IPS-NIHi11 (cell line): Measurements from ENCODE around the gene SEMA3B.
"Not testable (repeated sequence)": the region's sequence is repeated elsewhere in the genome, so short reads cannot be mapped to it uniquely, and the experiment has no call there.

Experiments used
- DNase-seq: peaks from one replicate; pipeline ENCODE4 v3.0.0; 2012; ENCODE audit warnings: mixed read lengths, low spot score

SEMA3B gene

GRCh38 chr3:50294089-50294488 lies 25.1 kb downstream of the SEMA3B start:
- DNase-seq = no peak

- DNase-seq = no peak
Measured at GRCh38 chr3:50294492-50295403, 25.8 kb downstream of the SEMA3B start.

GRCh38 chr3:50295553-50296431 lies 26.8 kb downstream of the SEMA3B start:
- DNase-seq = no peak

DNA sequence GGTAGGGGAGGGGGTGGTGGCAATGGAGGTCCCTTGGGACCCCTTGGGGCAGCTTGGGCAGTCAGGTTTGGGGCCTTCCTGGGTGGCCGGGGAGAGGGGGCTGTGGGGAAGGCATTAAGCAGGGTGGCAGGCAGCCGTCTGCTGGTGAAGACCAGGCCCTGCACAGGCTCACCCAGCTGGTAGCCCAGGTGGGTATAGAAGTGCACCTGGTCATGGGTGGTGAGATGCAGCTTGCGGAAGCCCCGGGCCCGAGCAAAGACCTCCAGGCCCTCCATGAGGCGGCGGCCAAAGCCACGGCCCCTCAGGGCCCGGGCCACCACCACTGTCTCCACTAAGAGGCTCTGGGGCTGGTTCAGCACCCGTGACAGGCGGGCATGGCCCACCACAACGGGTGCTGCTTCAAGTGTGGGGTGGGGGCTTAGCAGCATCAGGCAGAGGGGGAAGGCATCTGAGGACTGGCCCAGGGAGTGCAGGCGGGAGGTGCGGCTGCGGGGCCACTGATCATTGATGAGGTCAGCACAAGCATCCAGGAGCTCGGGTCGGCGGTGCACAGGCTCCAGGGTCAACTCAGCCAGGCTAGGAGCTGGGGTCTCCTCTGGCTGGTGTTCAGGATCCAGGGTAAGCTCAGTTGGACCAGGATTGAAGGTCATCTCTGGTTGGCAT lies 27.9 kb downstream of the SEMA3B start:
- no peak for DNase-seq

GRCh38 chr3:50297384-50297775 lies 28.4 kb downstream of the SEMA3B start:
- no peak for DNase-seq

DNA sequence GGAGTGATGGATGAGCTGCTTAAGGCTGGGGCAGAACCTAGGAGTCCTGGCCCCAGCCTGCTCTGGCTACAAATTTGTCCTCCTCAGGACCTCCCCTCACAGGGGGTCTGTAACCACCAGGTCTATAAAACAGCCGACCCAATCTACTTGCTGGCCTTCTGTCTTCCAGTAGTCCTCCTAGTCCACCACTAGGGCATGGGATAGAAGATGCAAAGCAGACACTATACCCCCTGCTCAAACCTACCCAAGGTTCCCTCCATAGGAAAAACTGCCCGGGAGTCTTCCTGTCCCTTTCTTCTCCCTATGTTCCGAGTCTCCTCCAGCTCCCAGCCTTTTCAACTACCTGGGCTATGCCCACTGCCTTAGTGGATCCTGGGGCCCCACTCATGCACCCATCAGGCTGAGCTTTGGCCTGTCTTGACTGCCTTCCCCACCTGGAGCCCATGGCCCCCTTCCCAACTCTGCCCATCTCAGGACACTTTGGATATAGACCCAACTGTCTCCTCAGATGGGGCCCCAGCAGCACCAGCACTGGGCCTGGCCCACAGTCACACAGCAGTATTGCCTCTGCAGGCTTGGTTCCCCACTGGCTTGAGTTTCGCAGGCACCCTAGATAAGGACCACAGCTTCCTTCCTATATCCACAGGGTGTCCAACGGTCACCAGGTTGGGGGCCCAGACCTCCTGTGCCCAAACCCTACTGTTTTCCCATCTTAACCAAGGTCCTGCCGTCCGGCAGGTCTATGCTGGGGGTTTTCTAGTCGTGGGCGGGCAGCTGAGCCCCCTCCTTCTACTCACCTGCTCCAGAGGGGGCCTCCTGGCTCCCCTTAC lies 29.2 kb downstream of the SEMA3B start:
- DNase-seq = no peak

DNA sequence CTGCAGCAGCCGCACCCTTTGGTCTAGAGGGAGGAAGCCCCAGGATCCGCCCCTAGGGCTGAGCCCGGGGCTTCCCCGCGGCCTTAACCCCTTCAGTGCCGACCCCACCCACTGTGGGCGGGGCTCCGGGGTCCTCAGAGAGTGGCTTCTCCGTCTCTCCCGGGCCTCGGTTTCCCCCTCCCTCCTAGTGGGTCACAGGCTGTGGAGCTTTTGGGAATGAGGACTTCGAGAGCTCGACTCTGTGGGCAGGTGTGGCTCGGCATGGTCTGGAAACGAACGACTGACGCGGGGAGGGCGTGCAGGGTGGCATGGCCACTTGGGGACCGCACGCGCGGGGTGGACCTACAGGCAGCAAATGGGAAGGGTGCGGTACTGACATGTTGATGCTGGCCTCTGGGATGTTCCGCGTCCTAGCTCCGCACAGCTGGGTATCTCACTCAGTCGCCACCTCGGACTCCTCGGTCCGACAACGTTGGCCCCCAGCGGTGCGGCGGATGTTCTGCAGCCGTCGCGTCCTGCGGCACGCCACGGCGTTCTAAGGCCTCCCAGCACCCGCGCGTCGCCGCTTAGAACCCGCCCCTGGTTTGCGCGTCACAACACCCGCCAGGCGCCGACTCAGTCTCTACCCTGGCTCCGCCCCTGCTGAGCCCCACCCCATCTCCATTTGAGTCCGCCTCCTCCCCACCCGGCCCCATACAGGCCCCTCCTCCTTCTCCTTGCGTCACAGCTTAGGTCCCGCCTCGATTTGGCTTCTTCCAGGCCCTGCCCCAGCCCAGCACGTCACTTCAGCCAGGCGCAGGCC lies 30.1 kb downstream of the SEMA3B start, which contains the start of the genes HYAL3 and NAA80:
Gene HYAL3, minus strand, starts transcription at position 570 of the 802 bp plus-strand sequence. CDS start 3,803 bp downstream, outside the sequence.
Gene NAA80, minus strand, starts transcription at position 570 of the 802 bp plus-strand sequence. CDS start 1,942 bp downstream, outside the sequence.
- peak; percentile 94 for DNase-seq

DNA sequence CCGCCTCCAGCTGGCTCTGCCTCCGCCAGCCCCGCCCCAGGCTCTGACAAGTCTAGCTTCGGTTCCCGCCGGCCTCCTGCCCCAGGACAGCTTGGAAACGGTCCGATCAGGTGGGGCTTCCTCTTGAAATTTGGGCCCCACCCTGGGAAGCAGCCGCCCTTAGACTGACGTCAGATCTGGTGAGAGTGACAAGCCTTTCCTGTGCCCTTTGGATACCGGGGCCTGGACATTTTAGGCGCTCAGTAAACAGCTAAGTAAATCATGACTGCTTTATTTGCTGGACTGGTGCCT lies 30.6 kb downstream of the SEMA3B start:
- DNase-seq = no peak

DNA sequence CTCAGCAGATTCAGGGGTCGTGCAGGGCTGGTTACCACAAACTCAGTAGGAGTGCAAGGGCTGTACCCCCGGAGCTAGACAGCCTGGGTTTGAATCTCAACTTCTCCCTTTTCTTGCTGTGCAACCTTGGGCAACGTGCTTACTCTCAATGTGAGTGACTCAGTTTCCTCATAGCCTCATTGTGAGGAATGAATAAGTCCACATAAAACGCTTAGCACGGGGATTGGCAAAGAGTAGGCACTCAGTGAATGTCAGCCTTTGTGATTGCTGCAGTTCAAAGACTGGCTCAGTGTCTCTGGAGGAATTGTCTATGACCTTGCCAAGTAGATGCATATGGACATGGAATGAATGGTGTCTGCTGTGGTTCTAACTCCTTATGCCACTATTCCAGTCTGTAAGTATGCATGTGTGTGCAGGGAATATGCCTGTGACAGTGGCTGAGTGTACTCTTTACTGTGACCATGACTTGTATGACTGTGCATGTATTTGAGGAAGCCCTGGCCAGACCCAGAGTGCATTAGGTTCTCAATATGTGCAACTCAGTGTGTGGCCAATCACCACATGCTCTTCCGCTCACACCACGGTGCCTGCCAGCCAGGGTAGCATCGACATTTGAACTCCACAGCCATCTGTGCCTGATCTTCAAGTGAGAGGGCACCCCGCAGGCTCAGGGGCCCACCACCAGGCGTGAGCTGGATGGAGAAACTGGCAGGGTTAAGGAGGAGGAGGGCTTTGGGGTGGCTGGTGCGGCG lies 31.2 kb downstream of the SEMA3B start:
- DNase-seq = no peak

DNA sequence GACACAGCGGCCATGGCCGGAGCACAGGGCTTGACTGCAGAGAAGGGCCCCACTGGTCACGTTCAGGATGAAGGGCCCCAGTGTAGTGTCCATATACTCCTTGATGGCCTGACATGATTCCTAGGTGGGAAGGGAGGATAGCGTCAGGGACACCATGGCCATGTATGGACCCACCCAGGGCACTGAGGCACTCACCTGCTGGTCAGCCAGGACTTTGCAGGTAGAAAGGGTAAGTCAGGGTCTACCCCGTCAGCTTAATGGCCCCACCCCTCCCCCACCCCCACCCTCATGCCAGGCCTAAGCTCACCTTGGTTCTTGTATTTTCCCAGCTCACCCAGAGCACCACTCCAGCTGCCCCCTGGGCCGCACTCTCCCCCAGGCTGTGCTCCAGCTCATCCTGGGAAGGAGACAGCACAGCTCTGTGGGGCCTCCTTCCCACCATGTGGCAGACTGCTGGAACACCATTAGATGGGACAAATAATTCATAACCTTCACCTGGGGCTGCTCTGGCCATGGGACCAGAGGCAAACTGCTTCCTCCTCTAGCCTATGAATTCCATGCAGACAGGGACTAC lies 31.8 kb downstream of the SEMA3B start:
- DNase-seq = no peak

GRCh38 chr3:50302095-50303012 lies 33.4 kb downstream of the SEMA3B start:
- DNase-seq = no peak

DNA sequence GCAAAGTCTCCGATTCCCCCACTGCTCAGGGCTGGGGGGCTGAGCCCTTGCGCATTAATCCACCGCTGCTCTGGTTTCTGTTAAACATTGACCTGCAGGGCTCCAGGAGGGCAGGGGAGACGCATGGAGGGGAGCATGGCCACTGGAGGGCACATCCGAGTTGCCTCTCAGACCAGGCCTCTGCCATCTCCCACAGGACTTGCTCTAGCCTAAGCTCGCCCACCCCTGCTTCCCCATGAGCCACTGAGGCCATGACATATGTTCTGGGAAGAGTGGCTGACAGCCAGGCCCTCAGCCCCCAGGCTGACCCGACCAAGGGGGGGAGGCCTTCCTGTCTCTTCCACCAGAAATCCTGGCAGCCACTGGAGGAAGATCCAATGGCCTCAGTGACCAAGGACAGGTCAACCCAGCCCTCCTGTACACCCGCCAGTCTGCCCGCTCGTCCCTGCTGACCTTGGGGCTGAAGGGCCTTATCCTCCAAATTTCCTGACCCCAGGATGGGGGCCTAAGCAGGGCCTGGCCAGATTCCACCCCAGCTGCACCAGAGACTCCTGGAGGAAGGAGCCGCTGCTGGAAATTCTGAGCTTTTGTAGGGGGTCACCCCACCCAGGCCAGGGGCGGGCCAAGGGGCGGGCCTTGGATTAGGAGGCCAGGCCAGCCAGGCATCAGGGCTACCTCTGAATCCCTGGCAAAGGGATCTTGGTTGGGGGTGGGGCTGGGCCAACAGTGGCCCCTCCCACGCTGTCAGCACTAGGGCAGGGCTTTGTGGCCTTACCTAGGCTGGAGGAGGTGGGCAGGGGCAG lies 34.3 kb downstream of the SEMA3B start, which contains the start of gene HYAL1:
Gene HYAL1, minus strand, starts transcription at position 562 of the 803 bp plus-strand sequence. CDS start 618 bp downstream, outside the sequence.
- DNase-seq = peak; percentile 87

DNA sequence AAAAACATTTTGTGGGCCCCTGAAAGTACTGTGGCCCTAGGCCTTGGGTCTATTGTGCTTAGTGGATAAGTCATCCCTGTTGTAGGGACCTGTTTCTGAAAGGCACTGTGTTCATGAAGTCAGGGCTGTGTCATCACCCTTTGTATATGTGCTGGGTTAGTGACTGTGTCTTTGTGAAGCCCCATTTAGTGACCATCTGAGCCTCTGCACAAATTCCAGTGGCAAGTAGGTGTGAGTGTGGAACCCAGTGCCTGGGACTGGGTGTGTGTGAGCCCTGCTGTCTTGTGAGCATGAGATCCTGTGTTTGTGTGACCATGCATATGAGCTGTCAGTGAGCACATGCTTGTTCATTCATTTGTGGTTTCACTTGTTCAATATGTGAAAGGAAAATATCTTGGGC lies 35.7 kb downstream of the SEMA3B start:
- DNase-seq = no peak

- not testable (repeated sequence) for DNase-seq
Measured at GRCh38 chr3:50312041-50312440, 43.1 kb downstream of the SEMA3B start.

DNA sequence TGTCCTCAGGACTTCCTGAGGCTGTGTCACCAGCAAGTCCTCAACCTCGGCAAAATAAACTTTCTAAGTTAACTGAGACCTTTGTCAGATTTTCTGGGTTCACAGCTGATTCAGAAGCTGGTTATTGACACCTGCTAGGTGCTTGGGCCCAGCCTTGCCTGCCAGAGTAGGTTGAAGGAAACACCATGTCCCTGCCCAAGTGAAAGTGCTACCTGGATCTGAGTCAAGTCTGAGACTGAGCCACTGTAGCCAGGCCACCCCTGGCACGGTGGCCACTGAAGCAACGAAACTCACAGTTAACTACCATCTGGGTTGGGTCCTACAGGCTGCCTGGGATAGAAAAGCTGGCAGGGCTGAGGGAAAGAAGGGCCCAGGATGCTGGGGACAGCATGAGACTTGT lies 45.4 kb downstream of the SEMA3B start:
- DNase-seq = no peak

DNA sequence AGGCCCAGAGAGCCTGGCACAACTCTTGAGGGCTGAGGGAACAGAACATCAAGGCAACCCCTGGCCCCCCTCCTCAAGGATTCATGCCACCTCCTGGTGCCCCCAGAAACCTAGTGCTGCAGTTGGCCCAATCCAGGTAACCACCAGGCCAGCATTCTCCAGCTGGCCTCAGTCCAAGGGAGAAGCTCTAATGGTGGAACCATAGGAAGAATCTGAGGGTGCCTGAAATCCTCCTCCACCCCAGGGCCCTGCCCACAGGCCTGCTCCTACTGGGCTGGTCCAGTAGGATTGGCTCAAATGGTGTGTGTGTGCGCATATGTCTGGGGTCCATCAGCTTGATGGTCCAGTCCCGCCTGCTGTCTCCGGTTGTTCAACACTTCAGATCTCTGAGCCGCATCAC lies 45.9 kb downstream of the SEMA3B start:
- DNase-seq = no peak

- DNase-seq = peak; percentile 54
Measured at GRCh38 chr3:50316657-50317242, 47.8 kb downstream of the SEMA3B start.
